RWPE1 (cell line): ENCODE measurements around the gene SGSH.

Source experiments
- CTCF ChIA-PET: fragments of 350-600 bp; sonication (Branson Sonifier 250); formaldehyde crosslinking; extraction: SDS; loops from one replicate; lab custom pipeline; 2021; lab: Yijun Ruan, JAX
- POLR2A ChIA-PET: fragments of 400-600 bp; formaldehyde crosslinking; extraction: SDS; loops from one replicate; lab custom pipeline; 2020; ENCODE audit warnings: antibody characterized with exemption; ENCODE audit not compliant: low non-redundant PET; lab: Yijun Ruan, JAX
- DNase-seq: peaks from one replicate; pipeline ENCODE4 v3.0.0; 2012; ENCODE audit warnings: low spot score
- H3K27ac ChIP-seq: fragments of 450-650 bp; 2 replicates; pipeline ENCODE4 v1.5.1; 2017
- CTCF ChIP-seq: fragments of 450-650 bp; conservative IDR thresholded peaks from 2 replicates; pipeline ENCODE4 v1.5.1; 2017; ENCODE audit warnings: low read depth, mild to moderate bottlenecking

SGSH gene

GRCh38 chr17:80212109-80212508 is 8.0 kb downstream of the SGSH start:
- POLR2A ChIA-PET: no interaction called here
- 0 out of 2 replicates have a peak overlapping the region, but pooled peaks have one; percentile 0 for H3K27ac ChIP-seq
- DNase-seq: no peak
- CTCF ChIA-PET: interaction anchor here (1.3 kb wide), 1 partner anchor 17 kb away, joined by 3 read pairs; no protein-coding TSS in a partner anchor
- TF ChIP-seq CTCF: no peak

- ChIA-PET CTCF (no interaction called here), POLR2A (no interaction called here)
- H3K27ac ChIP-seq: no peak overlapping the region
- no peak for DNase-seq
- TF ChIP-seq CTCF: no peak
These were observed 9.6 kb downstream of the SGSH start for GRCh38 chr17:80210348-80211108.

- H3K27ac ChIP-seq: no peak overlapping the region
These were observed 10.4 kb downstream of the SGSH start for GRCh38 chr17:80209765-80210164.

GRCh38 chr17:80208050-80208449 is 12.1 kb downstream of the SGSH start:
- DNase-seq: no peak
- ChIA-PET CTCF (no interaction called here), POLR2A (no interaction called here)
- H3K27ac ChIP-seq: peak overlapping the region; percentile 12; the same call in 1 of the 2 replicates
- TF ChIP-seq CTCF: no peak

More at GRCh38 chr17:80209765-80210164, 10.4 kb downstream of the SGSH start:
- ChIA-PET POLR2A (no interaction called here), CTCF (no interaction called here)
- no peak for TF ChIP-seq CTCF
- DNase-seq: no peak

- DNase-seq: no peak
- no peak for TF ChIP-seq CTCF
- CTCF ChIA-PET: interaction anchor here (0.6 to 1.1 kb wide), 2 partner anchors 10 to 780 kb away, joined by 3 read pairs; no protein-coding TSS in a partner anchor
- POLR2A ChIA-PET: no interaction called here
- 0 out of 2 replicates have a peak overlapping the region, but pooled peaks have one; percentile 8 for H3K27ac ChIP-seq
These were observed 14.3 kb downstream of the SGSH start for GRCh38 chr17:80205811-80206210.

- no peak for TF ChIP-seq CTCF
- CTCF ChIA-PET: interaction anchor here (0.6 to 1.1 kb wide), 3 partner anchors 8 to 685 kb away, joined by 3 read pairs; no protein-coding TSS in a partner anchor
- POLR2A ChIA-PET: no interaction called here
- no peak overlapping the region for H3K27ac ChIP-seq
- DNase-seq: no peak
These were observed 15.3 kb downstream of the SGSH start for GRCh38 chr17:80204626-80205468.
